CD4-positive, alpha-beta T cell treated with Interleukin-2 at 100 ng/mL for 4 hours (primary cell): ENCODE results near the gene MBOAT2.
"Not testable (repeated sequence)": the region's sequence is repeated elsewhere in the genome, so short reads cannot be mapped to it uniquely, and the experiment has no call there.

Experiments used
- DNase-seq: peaks from one replicate; pipeline ENCODE4 v3.0.0-alpha.2; 2020; ENCODE audit warnings: low spot score

The MBOAT2 gene

GRCh38 chr2:8992643-8993042 lies 10.8 kb downstream of the MBOAT2 start:
- DNase-seq, result no peak

- no peak for DNase-seq
These were observed 13.9 kb downstream of the MBOAT2 start for GRCh38 chr2:8989536-8990079.

- DNase-seq, result no peak
These were observed 16.1 kb downstream of the MBOAT2 start for GRCh38 chr2:8987410-8987809.

GRCh38 chr2:8986327-8986976 lies 17.0 kb downstream of the MBOAT2 start:
- DNase-seq, result no peak

- DNase-seq, result no peak
These were observed 17.7 kb downstream of the MBOAT2 start for GRCh38 chr2:8985561-8986326.

- DNase-seq, result no peak
These were observed 18.6 kb downstream of the MBOAT2 start for GRCh38 chr2:8984855-8985254.

GRCh38 chr2:8984157-8984556 lies 19.3 kb downstream of the MBOAT2 start:
- no peak for DNase-seq

GRCh38 chr2:8983571-8983970 lies 19.9 kb downstream of the MBOAT2 start:
- no peak for DNase-seq

- no peak for DNase-seq
These were observed 21.6 kb downstream of the MBOAT2 start for GRCh38 chr2:8981876-8982275.

GRCh38 chr2:8980096-8980495 lies 23.4 kb downstream of the MBOAT2 start:
- DNase-seq, result no peak

GRCh38 chr2:8977758-8978157 lies 25.7 kb downstream of the MBOAT2 start:
- no peak for DNase-seq

- no peak for DNase-seq
These were observed 26.8 kb downstream of the MBOAT2 start for GRCh38 chr2:8976442-8977259.

GRCh38 chr2:8974016-8974415 lies 29.5 kb downstream of the MBOAT2 start:
- no peak for DNase-seq

GRCh38 chr2:8973017-8973416 lies 30.5 kb downstream of the MBOAT2 start:
- not testable (repeated sequence) for DNase-seq

- DNase-seq, result not testable (repeated sequence)
These were observed 30.9 kb downstream of the MBOAT2 start for GRCh38 chr2:8972535-8972934.

- DNase-seq, result not testable (repeated sequence)
These were observed 34.1 kb downstream of the MBOAT2 start for GRCh38 chr2:8969348-8969747.

GRCh38 chr2:8966123-8966908 lies 37.2 kb downstream of the MBOAT2 start:
- no peak for DNase-seq

- no peak for DNase-seq
These were observed 38.1 kb downstream of the MBOAT2 start for GRCh38 chr2:8965216-8965969.

- DNase-seq, result no peak
These were observed 40.6 kb downstream of the MBOAT2 start for GRCh38 chr2:8962890-8963289.

GRCh38 chr2:8957628-8958027 lies 45.9 kb downstream of the MBOAT2 start:
- no peak for DNase-seq

- no peak for DNase-seq
These were observed 46.7 kb downstream of the MBOAT2 start for GRCh38 chr2:8956774-8957173.
